Activated CD4-positive, alpha-beta T cell treated with anti-CD3 and anti-CD28 coated beads, Interleukin-2, amount 10 ng/mL, durations not matched to agents 7 days and 5 days (primary cell): ENCODE measurements around the gene CHAMP1. TPM values are rescaled to one million over a fixed set of nuclear protein-coding genes. Genes with fewer than 3 reads are reported as not detected.
"Not testable (repeated sequence)": the region's sequence is repeated elsewhere in the genome, so short reads cannot be mapped to it uniquely, and the experiment has no call there.

Experiments used
- CTCF ChIA-PET: fragments of 350-600 bp; sonication (Branson Sonifier 250); formaldehyde crosslinking; loops from one replicate; lab custom pipeline; 2021; ENCODE audit warnings: antibody characterized with exemption; lab: Charles Lee
- POLR2A ChIA-PET: fragments of 350-600 bp; sonication (Branson Sonifier 250); formaldehyde crosslinking; loops from one replicate; lab custom pipeline; 2021; ENCODE audit warnings: antibody characterized with exemption; lab: Charles Lee
- DNase-seq: peaks from one replicate; pipeline ENCODE4 v3.0.0-alpha.2; 2020
- H3K27ac Mint-ChIP-seq: one replicate; pipeline ENCODE4 v1.8.0; 2021; ENCODE audit warnings: mild to moderate bottlenecking, moderate library complexity, mixed read lengths
- H3K27me3 Mint-ChIP-seq: one replicate; pipeline ENCODE4 v1.8.0; 2021; ENCODE audit warnings: mixed read lengths
- H3K36me3 Mint-ChIP-seq: one replicate; pipeline ENCODE4 v1.8.0; 2021; ENCODE audit warnings: low read depth, mixed read lengths
- H3K4me1 Mint-ChIP-seq: one replicate; pipeline ENCODE4 v1.8.0; 2021; ENCODE audit warnings: mixed read lengths
- H3K4me3 Mint-ChIP-seq: one replicate; pipeline ENCODE4 v1.8.0; 2021; ENCODE audit warnings: mild to moderate bottlenecking, moderate library complexity, mixed read lengths
- H3K9me3 Mint-ChIP-seq: one replicate; pipeline ENCODE4 v1.8.0; 2021; ENCODE audit warnings: mixed read lengths
- total RNA-seq, 2 experiments: library from RNA; stranded (reverse); gene quantifications; one replicate each; pipeline ENCODE4 v1.2.3, GENCODE V29; 2021

CHAMP1 gene
- total RNA-seq, 2 experiments from 2014 or later = 31.9 to 34.8 TPM

DNA sequence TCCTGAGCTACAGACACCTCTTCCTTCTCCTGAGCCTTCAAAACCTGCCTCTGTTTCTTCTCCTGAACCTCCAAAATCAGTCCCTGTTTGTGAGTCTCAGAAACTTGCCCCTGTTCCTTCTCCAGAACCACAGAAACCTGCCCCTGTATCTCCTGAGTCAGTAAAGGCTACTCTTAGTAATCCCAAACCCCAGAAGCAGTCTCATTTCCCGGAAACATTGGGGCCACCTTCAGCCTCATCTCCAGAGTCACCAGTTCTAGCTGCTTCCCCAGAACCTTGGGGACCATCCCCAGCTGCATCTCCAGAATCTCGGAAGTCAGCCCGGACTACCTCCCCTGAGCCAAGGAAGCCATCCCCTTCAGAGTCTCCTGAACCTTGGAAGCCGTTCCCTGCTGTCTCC, 10.0 kb downstream of the CHAMP1 start:
- H3K4me1 Mint-ChIP-seq = peaks cover 26% of the 10 kb centered on the region
- H3K9me3 Mint-ChIP-seq = no peaks in the 10 kb centered on the region
- H3K36me3 Mint-ChIP-seq = peaks cover 70% of the 10 kb centered on the region
- ChIA-PET CTCF (no interaction called here), POLR2A (no interaction called here)
- no peak overlapping the region for H3K27ac Mint-ChIP-seq
- no peak overlapping the region for H3K4me3 Mint-ChIP-seq
- no peaks in the 10 kb centered on the region for H3K27me3 Mint-ChIP-seq
- DNase-seq = no peak

DNA sequence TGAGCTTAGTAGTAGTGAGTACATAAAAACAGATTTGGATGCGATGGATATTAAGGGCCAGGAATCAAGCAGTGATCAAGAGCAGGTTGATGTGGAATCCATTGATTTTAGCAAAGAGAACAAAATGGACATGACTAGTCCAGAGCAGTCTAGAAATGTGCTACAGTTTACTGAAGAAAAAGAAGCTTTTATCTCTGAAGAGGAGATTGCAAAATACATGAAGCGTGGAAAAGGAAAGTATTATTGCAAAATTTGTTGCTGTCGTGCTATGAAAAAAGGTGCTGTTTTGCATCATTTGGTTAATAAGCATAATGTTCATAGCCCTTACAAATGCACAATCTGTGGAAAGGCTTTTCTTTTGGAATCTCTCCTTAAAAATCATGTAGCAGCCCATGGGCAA, 11.4 kb downstream of the CHAMP1 start:
- POLR2A ChIA-PET = no interaction called here
- H3K9me3 Mint-ChIP-seq = no peaks in the 10 kb centered on the region
- no peak for DNase-seq
- no peak overlapping the region for H3K27ac Mint-ChIP-seq
- H3K27me3 Mint-ChIP-seq = no peaks in the 10 kb centered on the region
- peaks cover 14% of the 10 kb centered on the region for H3K4me1 Mint-ChIP-seq
- CTCF ChIA-PET = no interaction called here
- peaks cover 60% of the 10 kb centered on the region for H3K36me3 Mint-ChIP-seq
- H3K4me3 Mint-ChIP-seq = no peak overlapping the region

- Mint-ChIP-seq H3K9me3 (no peaks in the 10 kb centered on the region), H3K4me1 (peaks cover 13% of the 10 kb centered on the region), H3K4me3 (no peak overlapping the region), H3K27ac (no peak overlapping the region), H3K27me3 (no peaks in the 10 kb centered on the region), H3K36me3 (peaks cover 42% of the 10 kb centered on the region)
- ChIA-PET CTCF (interaction anchor here (0.9 to 1.4 kb wide), 2 partner anchors 9 to 11 kb away, joined by 3 read pairs; no protein-coding TSS in a partner anchor), POLR2A (no interaction called here)
- no peak for DNase-seq
Measured at GRCh38 chr13:114328034-114328433, 13.7 kb downstream of the CHAMP1 start.

DNA sequence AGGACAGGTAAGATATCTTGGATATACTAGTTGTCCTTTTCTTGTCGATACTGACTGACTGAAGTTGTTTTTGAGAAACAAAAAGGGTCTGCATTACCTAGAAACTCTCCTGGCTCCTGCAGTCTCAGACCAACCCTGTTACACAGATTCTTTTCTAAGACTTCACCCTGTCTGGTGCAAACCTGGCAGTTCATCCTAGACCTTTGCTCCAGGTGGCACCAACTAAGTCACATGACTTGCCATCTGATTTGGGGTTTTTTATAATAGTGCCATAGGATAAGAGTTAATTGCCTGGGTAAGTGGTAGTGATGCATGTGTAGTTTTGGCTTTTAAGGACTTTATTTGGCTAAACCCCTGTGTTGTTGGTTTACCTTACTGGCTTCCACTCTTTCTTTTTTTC, 14.3 kb downstream of the CHAMP1 start:
- CTCF ChIA-PET = interaction anchor here (0.9 kb wide), 1 partner anchor 9 kb away, joined by 3 read pairs; no protein-coding TSS in a partner anchor
- Mint-ChIP-seq H3K27me3 (no peaks in the 10 kb centered on the region), H3K4me1 (peaks cover 14% of the 10 kb centered on the region), H3K9me3 (no peaks in the 10 kb centered on the region), H3K4me3 (no peak overlapping the region), H3K36me3 (peaks cover 39% of the 10 kb centered on the region), H3K27ac (no peak overlapping the region)
- POLR2A ChIA-PET = no interaction called here
- no peak for DNase-seq

GRCh38 chr13:114330086-114330485, 15.8 kb downstream of the CHAMP1 start:
- ChIA-PET POLR2A (no interaction called here), CTCF (no interaction called here)
- DNase-seq = no peak
- Mint-ChIP-seq H3K4me3 (no peak overlapping the region), H3K27me3 (no peaks in the 10 kb centered on the region), H3K9me3 (no peaks in the 10 kb centered on the region), H3K36me3 (peaks cover 24% of the 10 kb centered on the region), H3K4me1 (peaks cover 25% of the 10 kb centered on the region), H3K27ac (no peak overlapping the region)

DNA sequence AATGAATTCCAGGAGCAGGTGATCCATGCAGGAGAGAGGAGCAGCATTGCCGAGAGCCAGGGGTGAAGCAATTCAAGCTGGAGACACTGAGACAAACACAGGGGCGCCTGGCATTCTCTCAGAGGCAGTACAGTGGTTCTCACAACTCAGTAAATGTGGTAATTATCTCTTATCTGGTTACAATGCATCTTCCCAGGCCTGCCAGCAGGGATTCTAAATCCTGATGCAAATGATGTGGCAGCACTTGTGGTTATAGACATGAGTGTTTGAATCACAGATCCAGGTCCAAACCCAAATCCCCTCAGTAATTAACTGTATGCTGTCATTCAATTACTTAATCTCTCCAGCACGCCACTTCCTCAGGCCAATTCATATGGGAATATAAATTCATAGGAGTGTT, 19.6 kb downstream of the CHAMP1 start:
- DNase-seq, H3K9me3 Mint-ChIP-seq, H3K4me3 Mint-ChIP-seq, H3K36me3 Mint-ChIP-seq, CTCF ChIA-PET, H3K27me3 Mint-ChIP-seq, POLR2A ChIA-PET: not testable (repeated sequence)
- Mint-ChIP-seq H3K4me1 (peaks cover 17% of the 10 kb centered on the region), H3K27ac (peak overlapping the region; percentile 48)

DNA sequence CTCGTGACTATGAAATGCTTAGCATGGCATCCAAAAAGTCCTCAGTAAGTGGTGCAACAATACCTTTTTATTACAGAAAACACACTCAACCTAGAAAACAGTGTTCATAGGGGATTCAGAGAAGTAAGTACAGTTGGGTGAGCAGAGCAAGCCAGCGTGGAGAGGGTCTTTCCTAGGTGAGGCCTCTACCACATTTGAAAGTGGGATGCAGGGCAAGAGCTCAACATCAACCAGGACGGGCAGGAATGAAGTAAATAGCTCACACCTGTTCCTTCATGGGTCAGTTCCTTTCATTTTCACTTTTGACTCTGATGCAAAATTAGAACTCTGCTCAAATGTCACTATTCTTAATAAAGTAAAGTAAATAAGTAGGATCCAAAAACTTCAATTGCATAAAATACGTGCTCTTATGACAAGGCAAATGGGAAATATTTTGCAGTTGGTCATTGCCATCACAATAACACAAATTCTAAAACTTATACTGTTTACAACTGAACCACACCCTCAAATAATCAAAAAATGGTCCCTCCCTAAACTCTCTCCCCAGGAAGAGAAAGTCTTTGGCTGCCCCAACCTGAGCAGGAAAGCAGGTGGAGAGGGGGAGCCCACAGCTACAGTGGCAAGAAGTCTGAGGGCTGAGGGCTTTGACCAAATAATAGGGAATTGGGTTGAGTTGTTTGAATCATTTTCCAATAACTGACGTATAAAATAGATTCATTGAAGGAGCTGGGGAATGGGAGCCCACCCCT, 20.2 kb downstream of the CHAMP1 start:
- H3K27ac Mint-ChIP-seq = peak overlapping the region; percentile 48
- CTCF ChIA-PET = no interaction called here
- DNase-seq = no peak

DNA sequence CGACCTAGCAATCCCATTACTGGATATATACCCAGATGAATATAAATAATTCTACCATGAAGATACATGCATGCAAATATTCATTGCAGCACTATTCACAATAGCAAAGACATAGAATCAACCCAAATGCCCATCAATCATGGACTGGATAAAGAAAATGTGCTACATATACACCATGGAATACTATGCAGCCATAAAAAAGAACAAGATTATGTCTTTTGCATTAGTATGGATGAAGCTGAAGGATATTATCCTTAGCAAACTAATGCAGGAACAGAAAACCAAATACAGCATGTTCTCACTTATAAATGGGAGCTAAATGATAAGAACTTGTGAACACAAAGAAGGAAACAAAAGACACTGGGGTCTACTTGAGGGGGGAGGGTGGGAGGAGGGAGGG, 22.2 kb downstream of the CHAMP1 start:
- H3K4me3 Mint-ChIP-seq, H3K36me3 Mint-ChIP-seq, POLR2A ChIA-PET, H3K9me3 Mint-ChIP-seq, DNase-seq, H3K27ac Mint-ChIP-seq, H3K27me3 Mint-ChIP-seq: not testable (repeated sequence)
- CTCF ChIA-PET = interaction anchor here (0.6 to 0.9 kb wide), 3 partner anchors 18 to 239 kb away, joined by 3 to 6 read pairs (median 3); no protein-coding TSS in a partner anchor
- peaks cover 29% of the 10 kb centered on the region for H3K4me1 Mint-ChIP-seq

More for the DNA sequence above, 20.2 kb downstream of the CHAMP1 start:
- H3K4me1 Mint-ChIP-seq = peaks cover 17% of the 10 kb centered on the region
- no peaks in the 10 kb centered on the region for H3K9me3 Mint-ChIP-seq
- no peaks in the 10 kb centered on the region for H3K27me3 Mint-ChIP-seq
- peaks cover under 1% of the 10 kb centered on the region for H3K36me3 Mint-ChIP-seq
- POLR2A ChIA-PET = no interaction called here
- H3K4me3 Mint-ChIP-seq = peak overlapping the region; percentile 37

DNA sequence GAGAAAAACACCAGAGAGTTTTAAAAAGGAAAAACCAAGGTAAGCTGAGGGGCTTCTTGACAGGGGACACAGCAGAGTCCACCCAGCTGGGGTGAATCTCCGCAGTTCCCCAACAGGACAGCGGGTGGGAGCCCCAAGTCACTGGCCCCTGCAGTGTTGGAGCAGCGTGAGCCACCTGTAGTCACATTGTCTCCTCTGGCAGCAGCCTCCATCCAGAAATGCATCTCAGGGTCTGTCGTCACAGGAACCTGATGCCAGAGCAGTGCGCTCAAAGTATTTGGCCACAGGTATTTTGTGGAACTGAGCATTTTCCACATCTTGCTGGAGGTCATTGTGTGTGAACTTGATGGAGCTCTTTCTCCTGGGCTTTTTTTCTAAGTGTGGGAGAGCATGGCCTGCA, 24.7 kb downstream of the CHAMP1 start:
- POLR2A ChIA-PET = no interaction called here
- no peak overlapping the region for H3K27ac Mint-ChIP-seq

GRCh38 chr13:114339857-114340534, 25.7 kb downstream of the CHAMP1 start:
- Mint-ChIP-seq H3K4me3 (no peak overlapping the region), H3K36me3 (no peaks in the 10 kb centered on the region), H3K27ac (no peak overlapping the region), H3K9me3 (no peaks in the 10 kb centered on the region), H3K27me3 (peaks cover 23% of the 10 kb centered on the region), H3K4me1 (peaks cover 14% of the 10 kb centered on the region)
- ChIA-PET POLR2A (no interaction called here), CTCF (interaction anchor here (1.1 kb wide), 3 partner anchors 13 to 524 kb away, joined by 3 read pairs; no protein-coding TSS in a partner anchor)
- peak; percentile 50 for DNase-seq

More for the DNA sequence above, 24.7 kb downstream of the CHAMP1 start:
- no peaks in the 10 kb centered on the region for H3K9me3 Mint-ChIP-seq
- H3K27me3 Mint-ChIP-seq = peaks cover 17% of the 10 kb centered on the region
- H3K4me1 Mint-ChIP-seq = peaks cover 23% of the 10 kb centered on the region
- no peak for DNase-seq
- H3K36me3 Mint-ChIP-seq = no peaks in the 10 kb centered on the region
- CTCF ChIA-PET = interaction anchor here (1.1 kb wide), 2 partner anchors 12 to 59 kb away, joined by 3 read pairs; no protein-coding TSS in a partner anchor
- no peak overlapping the region for H3K4me3 Mint-ChIP-seq

DNA sequence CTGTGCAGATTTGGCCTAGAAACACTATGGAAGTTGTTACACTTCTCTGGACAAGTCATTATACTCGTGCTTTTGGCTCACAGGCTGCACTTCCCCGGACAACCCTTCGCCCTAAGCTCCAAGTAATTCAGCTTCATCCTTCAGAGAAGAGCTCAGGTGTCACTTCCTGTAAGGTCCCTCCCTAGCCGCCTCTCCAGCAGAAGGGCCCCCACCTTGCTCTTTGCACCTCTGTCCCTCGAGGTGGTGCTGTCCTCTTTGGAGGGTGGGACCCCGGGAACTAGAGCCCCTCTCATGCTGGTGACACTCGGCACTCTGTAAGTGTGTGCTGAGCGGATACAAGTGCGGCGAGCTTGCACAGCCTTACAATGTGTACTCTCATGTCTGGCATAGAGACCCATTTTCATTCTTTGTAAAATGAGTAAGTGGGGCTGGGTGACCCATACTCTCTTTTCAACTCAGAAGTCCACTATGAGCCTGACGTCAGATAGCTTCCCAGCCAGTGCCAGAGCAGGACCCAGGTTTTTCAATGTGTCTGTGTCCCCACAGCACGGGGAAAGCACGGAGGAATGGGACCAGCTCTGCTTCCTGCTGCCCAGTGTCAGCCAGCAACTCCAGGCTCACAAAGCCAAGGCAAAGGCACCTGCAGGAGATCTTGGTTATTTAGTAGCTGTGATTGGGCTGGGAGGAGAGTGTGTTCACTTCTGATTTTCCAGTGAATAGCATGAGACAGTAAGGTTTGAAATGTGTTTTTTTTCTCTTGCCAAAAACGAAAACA, 26.9 kb downstream of the CHAMP1 start:
- ChIA-PET POLR2A (no interaction called here), CTCF (interaction anchor here (0.6 to 1.2 kb wide), 3 partner anchors 48 to 879 kb away, joined by 3 read pairs; no protein-coding TSS in a partner anchor)
- peaks cover 27% of the 10 kb centered on the region for H3K27me3 Mint-ChIP-seq
- no peaks in the 10 kb centered on the region for H3K36me3 Mint-ChIP-seq
- no peak for DNase-seq
- H3K4me1 Mint-ChIP-seq = peaks cover 12% of the 10 kb centered on the region
- no peak overlapping the region for H3K4me3 Mint-ChIP-seq
- H3K27ac Mint-ChIP-seq = no peak overlapping the region
- no peaks in the 10 kb centered on the region for H3K9me3 Mint-ChIP-seq

GRCh38 chr13:114347256-114347655, 33.0 kb downstream of the CHAMP1 start:
- H3K27me3 Mint-ChIP-seq = peaks cover 59% of the 10 kb centered on the region

More at GRCh38 chr13:114347256-114347655, 33.0 kb downstream of the CHAMP1 start:
- POLR2A ChIA-PET, CTCF ChIA-PET, H3K4me3 Mint-ChIP-seq, H3K36me3 Mint-ChIP-seq, DNase-seq, H3K27ac Mint-ChIP-seq, H3K4me1 Mint-ChIP-seq, H3K9me3 Mint-ChIP-seq: not testable (repeated sequence)
